Activated CD4-positive, CD25-positive, alpha-beta regulatory T cell (primary cell): Measurements from ENCODE around the gene TRIM49C.
"Not testable (repeated sequence)": the region's sequence is repeated elsewhere in the genome, so short reads cannot be mapped to it uniquely, and the experiment has no call there.

Experiments
- DNase-seq, 4 experiments: peaks; one replicate each; lab custom pipeline; 2025; lab: John Stamatoyannopoulos, UW

Gene TRIM49C

GRCh38 chr11:90030806-90031205, at the start of gene TRIM49C:
Gene TRIM49C (plus strand): TSS chr11:90031106. CDS start chr11:90035212, 4,106 bp downstream.
- not testable (repeated sequence) for DNase-seq

GRCh38 chr11:90024184-90024583, 6.7 kb upstream of the TRIM49C start:
- DNase-seq, result not testable (repeated sequence)

GRCh38 chr11:90051591-90052209, 20.8 kb downstream of the TRIM49C start:
- DNase-seq, result not testable (repeated sequence)

- not testable (repeated sequence) for DNase-seq
Observed at GRCh38 chr11:90052311-90052710, 21.4 kb downstream of the TRIM49C start.

- DNase-seq, result not testable (repeated sequence)
Observed at GRCh38 chr11:90053545-90053944, 22.6 kb downstream of the TRIM49C start.

- not testable (repeated sequence) for DNase-seq
Observed at GRCh38 chr11:90085650-90086049, 54.7 kb downstream of the TRIM49C start, which contains the start of gene UBTFL1. Gene UBTFL1 (plus strand): TSS chr11:90085950. CDS start chr11:90085950, 0 bp downstream.

- DNase-seq, result not testable (repeated sequence)
Observed at GRCh38 chr11:90088731-90089130, 57.8 kb downstream of the TRIM49C start.
